Panc1 (cell line): ENCODE data around the gene CDC5L.

ENCODE experiments used
- POLR2AphosphoS5 ChIP-seq: IDR thresholded peaks from 2 replicates; pipeline ENCODE4 v1.6.1; 2012; ENCODE audit warnings: mild to moderate bottlenecking, low read depth, low read length, moderate library complexity
- SIN3A ChIP-seq: IDR thresholded peaks from 2 replicates; pipeline ENCODE4 v1.6.1; 2012; ENCODE audit warnings: low read depth, mild to moderate bottlenecking, low read length, moderate library complexity, borderline replicate concordance; ENCODE audit not compliant: insufficient read depth
- TF ChIP-seq, protein P1 (sequence below): fragments of 450-650 bp; IDR thresholded peaks from 2 replicates; pipeline ENCODE4 v1.5.1; 2017; ENCODE audit warnings: mild to moderate bottlenecking
- TF ChIP-seq, protein P2 (sequence below), 2 experiments: IDR thresholded peaks; 2 replicates each; pipeline ENCODE4 v1.6.1; 2011 to 2012; ENCODE audit warnings: low read depth in 2 of 2, control low read depth in 1 of 2, low read length in 1 of 2, mild to moderate bottlenecking in 1 of 2, moderate library complexity in 1 of 2; ENCODE audit not compliant: insufficient read depth in 1 of 2

DNA sequence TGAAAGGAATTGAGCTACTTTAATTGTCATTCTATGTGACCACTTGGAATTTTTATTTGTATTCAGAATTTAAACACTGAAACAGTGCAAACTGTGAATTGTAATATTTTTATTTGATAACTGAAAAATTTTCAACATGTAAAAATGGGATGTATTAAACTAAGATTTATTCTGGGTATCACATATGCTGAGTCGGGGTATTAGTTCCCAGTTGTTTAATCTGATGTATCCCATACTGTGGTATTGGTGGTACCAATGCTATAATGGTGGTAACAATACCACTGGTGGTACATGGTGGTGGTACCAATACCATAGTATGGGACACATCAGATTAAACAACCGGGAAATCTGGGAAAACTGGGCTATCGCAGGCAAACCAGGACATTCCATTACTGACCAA is 79.4 kb downstream of the CDC5L start:
- TF ChIP-seq, protein P1, sequence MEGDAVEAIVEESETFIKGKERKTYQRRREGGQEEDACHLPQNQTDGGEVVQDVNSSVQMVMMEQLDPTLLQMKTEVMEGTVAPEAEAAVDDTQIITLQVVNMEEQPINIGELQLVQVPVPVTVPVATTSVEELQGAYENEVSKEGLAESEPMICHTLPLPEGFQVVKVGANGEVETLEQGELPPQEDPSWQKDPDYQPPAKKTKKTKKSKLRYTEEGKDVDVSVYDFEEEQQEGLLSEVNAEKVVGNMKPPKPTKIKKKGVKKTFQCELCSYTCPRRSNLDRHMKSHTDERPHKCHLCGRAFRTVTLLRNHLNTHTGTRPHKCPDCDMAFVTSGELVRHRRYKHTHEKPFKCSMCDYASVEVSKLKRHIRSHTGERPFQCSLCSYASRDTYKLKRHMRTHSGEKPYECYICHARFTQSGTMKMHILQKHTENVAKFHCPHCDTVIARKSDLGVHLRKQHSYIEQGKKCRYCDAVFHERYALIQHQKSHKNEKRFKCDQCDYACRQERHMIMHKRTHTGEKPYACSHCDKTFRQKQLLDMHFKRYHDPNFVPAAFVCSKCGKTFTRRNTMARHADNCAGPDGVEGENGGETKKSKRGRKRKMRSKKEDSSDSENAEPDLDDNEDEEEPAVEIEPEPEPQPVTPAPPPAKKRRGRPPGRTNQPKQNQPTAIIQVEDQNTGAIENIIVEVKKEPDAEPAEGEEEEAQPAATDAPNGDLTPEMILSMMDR, result no peak
- TF ChIP-seq, protein P2, sequence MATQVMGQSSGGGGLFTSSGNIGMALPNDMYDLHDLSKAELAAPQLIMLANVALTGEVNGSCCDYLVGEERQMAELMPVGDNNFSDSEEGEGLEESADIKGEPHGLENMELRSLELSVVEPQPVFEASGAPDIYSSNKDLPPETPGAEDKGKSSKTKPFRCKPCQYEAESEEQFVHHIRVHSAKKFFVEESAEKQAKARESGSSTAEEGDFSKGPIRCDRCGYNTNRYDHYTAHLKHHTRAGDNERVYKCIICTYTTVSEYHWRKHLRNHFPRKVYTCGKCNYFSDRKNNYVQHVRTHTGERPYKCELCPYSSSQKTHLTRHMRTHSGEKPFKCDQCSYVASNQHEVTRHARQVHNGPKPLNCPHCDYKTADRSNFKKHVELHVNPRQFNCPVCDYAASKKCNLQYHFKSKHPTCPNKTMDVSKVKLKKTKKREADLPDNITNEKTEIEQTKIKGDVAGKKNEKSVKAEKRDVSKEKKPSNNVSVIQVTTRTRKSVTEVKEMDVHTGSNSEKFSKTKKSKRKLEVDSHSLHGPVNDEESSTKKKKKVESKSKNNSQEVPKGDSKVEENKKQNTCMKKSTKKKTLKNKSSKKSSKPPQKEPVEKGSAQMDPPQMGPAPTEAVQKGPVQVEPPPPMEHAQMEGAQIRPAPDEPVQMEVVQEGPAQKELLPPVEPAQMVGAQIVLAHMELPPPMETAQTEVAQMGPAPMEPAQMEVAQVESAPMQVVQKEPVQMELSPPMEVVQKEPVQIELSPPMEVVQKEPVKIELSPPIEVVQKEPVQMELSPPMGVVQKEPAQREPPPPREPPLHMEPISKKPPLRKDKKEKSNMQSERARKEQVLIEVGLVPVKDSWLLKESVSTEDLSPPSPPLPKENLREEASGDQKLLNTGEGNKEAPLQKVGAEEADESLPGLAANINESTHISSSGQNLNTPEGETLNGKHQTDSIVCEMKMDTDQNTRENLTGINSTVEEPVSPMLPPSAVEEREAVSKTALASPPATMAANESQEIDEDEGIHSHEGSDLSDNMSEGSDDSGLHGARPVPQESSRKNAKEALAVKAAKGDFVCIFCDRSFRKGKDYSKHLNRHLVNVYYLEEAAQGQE (IDR thresholded peaks at IDR 0.05; ENCODE audit: insufficient read depth in 1 of 2, low read depth in 2 of 2, low read length in 1 of 2), result no peak
- TF ChIP-seq SIN3A, result no peak
- no peak for TF ChIP-seq POLR2AphosphoS5
